Lung (tissue), 12 donors: ENCODE results near the gene TEX2. TPM values are rescaled to one million over a fixed set of nuclear protein-coding genes. Genes with fewer than 3 reads are reported as not detected.
A peak's percentile ranks its signal among the peaks of the same experiment; 100 is the strongest.

Experiments used
- ATAC-seq: fragments of 200-7000 bp; cut with Tn5 transposase; one replicate; pipeline ENCODE4 v1.9.1; 2020; ENCODE audit warnings: moderate number of reproducible peaks; ENCODE audit not compliant: insufficient read depth, low FRiP score
- DNase-seq, 3 donors: peaks; one replicate each; pipeline ENCODE4 v3.0.0-alpha.2; 2013 to 2017
- H3K27ac ChIP-seq, 2 donors: one replicate each; pipeline ENCODE4 v1.5.1; 2013; ENCODE audit warnings: mild to moderate bottlenecking in 2 of 2, moderate library complexity in 2 of 2, control low read depth in 1 of 2, inconsistent platforms in 1 of 2, low read depth in 1 of 2, low read length in 1 of 2
- H3K27me3 ChIP-seq, 3 donors: one replicate each; pipeline ENCODE4 v1.5.1; 2013; ENCODE audit warnings: low read length in 2 of 3; ENCODE audit not compliant: control insufficient read depth in 3 of 3, insufficient read depth in 3 of 3
- H3K36me3 ChIP-seq, 4 donors: one replicate each; pipeline ENCODE4 v1.5.1; 2013; ENCODE audit warnings: low read length in 4 of 4, mild to moderate bottlenecking in 1 of 4, moderate library complexity in 1 of 4; ENCODE audit not compliant: control insufficient read depth in 4 of 4, insufficient read depth in 4 of 4
- H3K4me1 ChIP-seq, 5 donors: one replicate each; pipeline ENCODE4 v1.5.1; 2013; ENCODE audit warnings: low read length in 5 of 5, mild to moderate bottlenecking in 2 of 5, moderate library complexity in 1 of 5; ENCODE audit not compliant: control insufficient read depth in 5 of 5, insufficient read depth in 5 of 5
- H3K4me3 ChIP-seq: one replicate; pipeline ENCODE4 v1.5.1; 2013; ENCODE audit warnings: mild to moderate bottlenecking, control low read depth, moderate library complexity
- H3K9ac ChIP-seq, 2 donors: one replicate each; pipeline ENCODE4 v1.5.1; 2013; ENCODE audit warnings: low read length in 2 of 2, control low read depth in 1 of 2; ENCODE audit not compliant: insufficient read depth in 1 of 2
- H3K9me3 ChIP-seq, 4 donors: one replicate each; pipeline ENCODE4 v1.5.1; 2013; ENCODE audit warnings: low read length in 3 of 4, mild to moderate bottlenecking in 1 of 4, moderate library complexity in 1 of 4; ENCODE audit not compliant: control insufficient read depth in 4 of 4, insufficient read depth in 3 of 4
- CTCF ChIP-seq: IDR thresholded peaks from 2 replicates; pipeline ENCODE4 v1.5.1; 2012; ENCODE audit warnings: mild to moderate bottlenecking; ENCODE audit errors: control extremely low read depth, extremely low read depth
- WGBS, 2 donors: extraction: QIAGEN DNeasy Blood & Tissue Kit; methylation state at CpG; one replicate each; pipeline ENCODE4 v1.1.7; 2013; 5-methylcytosine and 5-hydroxymethylcytosine counted together
- polyA plus RNA-seq, 2 donors: library from polyadenylated mRNA; stranded (reverse); fragments of 200-250 nt; gene quantifications; one replicate each; pipeline ENCODE4 v1.2.1, GENCODE V29; 2013
- total RNA-seq, 2 donors: library from RNA; depleted of rRNA in 1 of 2; stranded (reverse); fragments of >200 nt in 1 of 2; gene quantifications; one replicate each; pipeline ENCODE4 v1.2.1, GENCODE V29; 2014 to 2021
- donor health status: control.
- donor health status: control.
- donor health status: Bipolar disorder and iron deficiency.
- donor health status: healthy.
- donor health status: DM: yes; HTN: yes; CAD: no.

Gene TEX2
- total and polyA plus RNA-seq, 4 donors, result 10.0 to 42.8 (median 28.8) TPM

GRCh38 chr17:64213995-64214811 is 48.9 kb downstream of the TEX2 start:
- Histone ChIP-seq H3K9me3 (no peaks in the 10 kb centered on the region), H3K4me3 (no peak overlapping the region), H3K36me3 (peaks cover 8 to 16% (median 14%) of the 10 kb centered on the region in 4 donors), H3K27ac (no peak overlapping the region), H3K9ac (no peak overlapping the region), H3K27me3 (no peaks in the 10 kb centered on the region), H3K4me1 (peaks cover 15 to 32% (median 23%) of the 10 kb centered on the region in 5 donors)
- 92 to 93% methylated on average over 14 of the region's 14 CpGs for WGBS, 2 donors
- no peak for TF ChIP-seq CTCF
- ATAC-seq (no peak), DNase-seq (no peak)

- H3K36me3 ChIP-seq, result peaks cover 8 to 16% (median 14%) of the 10 kb centered on the region in 4 donors
- DNase-seq (no peak), ATAC-seq (no peak)
- H3K9ac ChIP-seq, result no peak overlapping the region
- H3K27ac ChIP-seq, result no peak overlapping the region
- no peak overlapping the region for H3K4me3 ChIP-seq
- TF ChIP-seq CTCF, result no peak
- H3K27me3 ChIP-seq, result no peaks in the 10 kb centered on the region
- H3K9me3 ChIP-seq, result no peaks in the 10 kb centered on the region
- WGBS, 2 donors, result 81 to 87% methylated on average over 2 of the region's 2 CpGs
- H3K4me1 ChIP-seq, result peaks cover 7 to 26% (median 17%) of the 10 kb centered on the region in 5 donors
Observed at GRCh38 chr17:64212122-64212521, 50.9 kb downstream of the TEX2 start.

GRCh38 chr17:64209983-64210382 is 53.1 kb downstream of the TEX2 start:
- no peak for TF ChIP-seq CTCF
- Histone ChIP-seq H3K27me3 (no peaks in the 10 kb centered on the region), H3K9me3 (no peaks in the 10 kb centered on the region), H3K4me3 (no peak overlapping the region), H3K27ac (peak overlapping the region in 1 of 2 donors; percentile 42), H3K4me1 (peaks cover 0 to 10% (median 8%) of the 10 kb centered on the region in 5 donors), H3K36me3 (peaks cover 8 to 16% (median 14%) of the 10 kb centered on the region in 4 donors), H3K9ac (no peak overlapping the region)
- ATAC-seq (peak; percentile 69), DNase-seq (peak in 2 of 3 donors; percentile 11 to 52)
- 69 to 87% methylated on average over 6 of the region's 6 CpGs for WGBS, 2 donors
